IMR-90 (cell line): ENCODE results near the gene LRP1-AS. TPM values are rescaled to one million over a fixed set of nuclear protein-coding genes. Genes with fewer than 3 reads are reported as not detected.

Experiments
- ATAC-seq: fragments of 200-7000 bp; cut with Tn5 transposase; 2 replicates; pipeline ENCODE4 v1.9.1; 2020; ENCODE audit warnings: low read depth, mild to moderate bottlenecking, moderate library complexity
- BruUV-seq: library from RNA; stranded (reverse); fragments of 400-500 nt; replicated peaks from 2 replicates; lab custom pipeline; 2021; lab: Mats Ljungman, UMichigan
- CTCF ChIA-PET: fragments of 300-600 bp; formaldehyde crosslinking; extraction: SDS; loops from one replicate; lab custom pipeline; 2021; ENCODE audit warnings: antibody characterized with exemption; lab: Yijun Ruan, JAX
- POLR2A ChIA-PET: fragments of 300-600 bp; sonication (Branson Sonifier 250); formaldehyde crosslinking; loops from one replicate; lab custom pipeline; 2022; ENCODE audit warnings: antibody characterized with exemption; ENCODE audit not compliant: unreplicated experiment; lab: Charles Lee
- DNase-seq: peaks from one replicate; pipeline ENCODE4 v3.0.0; 2013
- H2AFZ ChIP-seq: replicated peaks from 2 replicates; pipeline ENCODE3; 2013; ENCODE audit warnings: low read length, mild to moderate bottlenecking; ENCODE audit not compliant: poor library complexity
- H2AK5ac ChIP-seq: 2 replicates; pipeline ENCODE4 v1.6.1; 2013; ENCODE audit warnings: low read depth, low read length, inconsistent platforms
- H2AK9ac ChIP-seq: replicated peaks from 2 replicates; pipeline ENCODE3; 2013; ENCODE audit warnings: mild to moderate bottlenecking, low read depth, low read length, moderate library complexity; ENCODE audit not compliant: poor library complexity
- H2BK120ac ChIP-seq: 2 replicates; pipeline ENCODE4 v1.6.1; 2013; ENCODE audit warnings: low read depth, low read length, inconsistent platforms
- H2BK15ac ChIP-seq: 3 replicates; pipeline ENCODE4 v1.6.1; 2013; ENCODE audit warnings: low read depth, low read length, inconsistent platforms
- H2BK20ac ChIP-seq: 2 replicates; pipeline ENCODE4 v1.6.1; 2013; ENCODE audit warnings: low read depth, mild to moderate bottlenecking, inconsistent platforms, low read length, moderate library complexity
- H2BK5ac ChIP-seq: 2 replicates; pipeline ENCODE4 v1.6.1; 2013; ENCODE audit warnings: mild to moderate bottlenecking, low read depth, low read length, inconsistent platforms; ENCODE audit not compliant: poor library complexity, severe bottlenecking
- H3K14ac ChIP-seq: replicated peaks from 2 replicates; pipeline ENCODE4 v1.6.1; 2013; ENCODE audit warnings: low read depth, low read length, inconsistent platforms
- H3K18ac ChIP-seq: 2 replicates; pipeline ENCODE4 v1.6.1; 2013; ENCODE audit warnings: low read depth, low read length, control low read depth
- H3K23ac ChIP-seq: 2 replicates; pipeline ENCODE4 v1.6.1; 2013; ENCODE audit warnings: low read depth, low read length, inconsistent platforms
- H3K27ac ChIP-seq: 2 replicates; pipeline ENCODE4 v1.5.1; 2013; ENCODE audit warnings: mild to moderate bottlenecking, control low read depth, low read length; ENCODE audit not compliant: insufficient read depth
- H3K27me3 ChIP-seq: 2 replicates; pipeline ENCODE4 v1.6.1; 2013; ENCODE audit warnings: low read length; ENCODE audit not compliant: control insufficient read depth, insufficient read depth
- H3K36me3 ChIP-seq: 2 replicates; pipeline ENCODE4 v1.6.1; 2013; ENCODE audit warnings: low read length, mixed read lengths; ENCODE audit not compliant: control insufficient read depth, insufficient read depth
- H3K4ac ChIP-seq: 2 replicates; pipeline ENCODE4 v1.6.1; 2013; ENCODE audit warnings: low read depth, low read length, inconsistent platforms
- H3K4me1 ChIP-seq: 2 replicates; pipeline ENCODE4 v1.6.1; 2013; ENCODE audit warnings: low read length, mixed read lengths; ENCODE audit not compliant: control insufficient read depth, insufficient read depth
- H3K4me2 ChIP-seq: 2 replicates; pipeline ENCODE4 v1.6.1; 2013; ENCODE audit warnings: low read depth, mild to moderate bottlenecking, control low read depth, low read length, moderate library complexity
- H3K4me3 ChIP-seq: 2 replicates; pipeline ENCODE4 v1.5.1; 2013; ENCODE audit warnings: low read depth, mild to moderate bottlenecking, control low read depth, low read length, moderate library complexity; ENCODE audit not compliant: insufficient read depth
- H3K56ac ChIP-seq: 2 replicates; pipeline ENCODE4 v1.6.1; 2013; ENCODE audit warnings: low read length, inconsistent platforms; ENCODE audit not compliant: insufficient read depth; ENCODE audit errors: extremely low read depth
- H3K79me1 ChIP-seq, 2 experiments: 2 replicates each; pipeline ENCODE4 v1.6.1; 2013; ENCODE audit warnings: low read length in 2 of 2, inconsistent platforms in 1 of 2, low read depth in 1 of 2
- H3K9ac ChIP-seq: 2 replicates; pipeline ENCODE4 v1.6.1; 2013; ENCODE audit warnings: low read depth, low read length, control low read depth
- H3K9me1 ChIP-seq: 2 replicates; pipeline ENCODE4 v1.6.1; 2013; ENCODE audit warnings: low read length, inconsistent platforms; ENCODE audit not compliant: insufficient read depth
- H3K9me3 ChIP-seq: 2 replicates; pipeline ENCODE4 v1.6.1; 2013; ENCODE audit warnings: low read length; ENCODE audit not compliant: control insufficient read depth, insufficient read depth
- H4K20me1 ChIP-seq: 2 replicates; pipeline ENCODE4 v1.6.1; 2013; ENCODE audit warnings: low read length, inconsistent platforms; ENCODE audit not compliant: insufficient read depth
- H4K5ac ChIP-seq: 2 replicates; pipeline ENCODE4 v1.6.1; 2013; ENCODE audit warnings: mild to moderate bottlenecking, low read depth, low read length, control low read depth
- H4K8ac ChIP-seq, 2 experiments: 2 replicates each; pipeline ENCODE4 v1.6.1; 2013; ENCODE audit warnings: low read depth in 2 of 2, low read length in 2 of 2, control low read depth in 1 of 2, inconsistent platforms in 1 of 2
- H4K91ac ChIP-seq: 2 replicates; pipeline ENCODE4 v1.6.1; 2013; ENCODE audit warnings: low read depth, low read length, inconsistent platforms; ENCODE audit not compliant: insufficient read depth
- BHLHE40 ChIP-seq: fragments of 150-350 bp; IDR thresholded peaks from 2 replicates; pipeline ENCODE4 v1.6.1; 2016; ENCODE audit warnings: mild to moderate bottlenecking, low read depth, low read length
- CEBPB ChIP-seq: IDR thresholded peaks from 2 replicates; pipeline ENCODE4 v1.6.1; 2012; ENCODE audit warnings: low read depth, low read length, improper control_type of control experiment
- CTCF ChIP-seq: conservative IDR thresholded peaks from 2 replicates; pipeline ENCODE4 v1.5.1; 2012; ENCODE audit warnings: mild to moderate bottlenecking, low read depth, low read length, improper control_type of control experiment
- NFE2L2 ChIP-seq: fragments of 150-350 bp; IDR thresholded peaks from 2 replicates; pipeline ENCODE4 v1.6.1; 2016; ENCODE audit warnings: low read depth, mild to moderate bottlenecking, low read length
- RAD21 ChIP-seq: IDR thresholded peaks from 2 replicates; pipeline ENCODE4 v1.6.1; 2012; ENCODE audit warnings: low read length, improper control_type of control experiment
- USF2 ChIP-seq: fragments of 150-350 bp; IDR thresholded peaks from 2 replicates; pipeline ENCODE4 v1.6.1; 2017; ENCODE audit warnings: mild to moderate bottlenecking, antibody characterized with exemption, low read length, low read depth
- WGBS, 2 experiments: methylation state at CpG; one replicate each; pipeline versions ENCODE4 v1.1.5 to v1.1.7; 2013; ENCODE audit warnings: missing lambda C conversion rate in 2 of 2; ENCODE audit not compliant: insufficient read length in 1 of 2; ENCODE audit errors: extremely low coverage in 2 of 2; 5-methylcytosine and 5-hydroxymethylcytosine counted together
- dilution Hi-C: fragments of 300-500 bp; cut with HindIII; formaldehyde crosslinking; loops from one replicate; pipeline ENCODE4 v1.14.3; 2018; ENCODE audit warnings: low sequenced_read_pairs; ENCODE audit not compliant: unreplicated experiment
- in situ Hi-C: fragments of 300-500 bp; cut with MboI; formaldehyde crosslinking; loops from 3 replicates; pipeline ENCODE4 v1.14.3; 2019; ENCODE audit warnings: low sequenced_read_pairs, inconsistent platforms, mixed read lengths
- intact Hi-C: fragments of 100-400 bp; cut with micrococcal nuclease; formaldehyde crosslinking; loops from 2 replicates; pipeline ENCODE4 v1.10.0; 2022
- polyA plus RNA-seq, 3 experiments: library from polyadenylated mRNA; depleted of rRNA; stranded (reverse); fragments of >200 nt; gene quantifications; 2 replicates each; pipeline ENCODE4 v1.2.3, GENCODE V29; 2012; ENCODE audit warnings: low replicate concordance in 1 of 3
- total RNA-seq: library from RNA; depleted of rRNA; stranded (reverse); fragments of >200 nt; gene quantifications from 2 replicates; pipeline ENCODE4 v1.2.3, GENCODE V29; 2012

Gene LRP1-AS
- total and polyA plus RNA-seq, 2 of the 4 experiments (the other 2 are of a cell fraction): not detected

GRCh38 chr12:57130941-57131340 lies 16.5 kb downstream of the LRP1-AS start:
- Histone ChIP-seq H3K4me1 (peaks cover 39% of the 10 kb centered on the region), H2AK5ac (no peak overlapping the region), H2BK15ac (no peak overlapping the region; the same call in 2 of the 3 replicates), H3K56ac (no peak overlapping the region), H3K9ac (peak overlapping the region; percentile 99), H2AK9ac (peak overlapping the region; percentile 0), H3K36me3 (peaks cover 20% of the 10 kb centered on the region; the same call in 1 of the 2 replicates), H3K14ac (peak overlapping the region; percentile 94), H3K23ac (peak overlapping the region; percentile 89; the same call in 1 of the 2 replicates), H3K9me1 (peaks cover 21% of the 10 kb centered on the region), H3K9me3 (no peaks in the 10 kb centered on the region), H2BK120ac (no peak overlapping the region), H3K79me1 (peaks cover 22 to 63% of the 10 kb centered on the region in 2 experiments; a peak in 3 of 4 replicates), H3K4me3 (peak overlapping the region; percentile 5; the same call in 1 of the 2 replicates), H2BK5ac (no peak overlapping the region), H2BK20ac (no peak overlapping the region), H3K4me2 (peak overlapping the region; percentile 96), H2AFZ (no peak overlapping the region), H3K18ac (no peak overlapping the region), H4K5ac (no peak overlapping the region), H3K27ac (peak overlapping the region; percentile 100; the same call in 1 of the 2 replicates), H3K27me3 (no peaks in the 10 kb centered on the region), H4K8ac (no peak overlapping the region), H4K20me1 (peaks cover 61% of the 10 kb centered on the region), H3K4ac (peak overlapping the region; percentile 75; the same call in 1 of the 2 replicates), H4K91ac (0 out of 2 replicates have a peak overlapping the region, but pooled peaks have one; percentile 0)
- no peak for TF ChIP-seq USF2
- no peak for TF ChIP-seq BHLHE40
- TF ChIP-seq NFE2L2: no peak
- TF ChIP-seq RAD21: no peak
- no peak for TF ChIP-seq CTCF
- no peak for TF ChIP-seq CEBPB
- ChIA-PET POLR2A (no interaction called here), CTCF (interaction anchor here (1.0 kb wide), 1 partner anchor 43 kb away, joined by 3 read pairs; no protein-coding TSS in a partner anchor)
- no peak for ATAC-seq
- intact Hi-C loops (no loop called here), dilution Hi-C loops (no loop called here), in situ Hi-C loops (no loop called here)
- BruUV-seq: no TSS peak
- WGBS, 2 experiments: no CpG with 5 or more reads among the region's 2 CpGs
- no peak for DNase-seq
